GM19240 (cell line): ENCODE measurements around the gene LTV1.
"Not testable (repeated sequence)": the region's sequence is repeated elsewhere in the genome, so short reads cannot be mapped to it uniquely, and the experiment has no call there.

Experiments
- DNase-seq: peaks from one replicate; pipeline ENCODE4 v3.0.0; 2011; ENCODE audit warnings: low spot score; ENCODE audit not compliant: insufficient read length

Gene LTV1

GRCh38 chr6:143842461-143842901 lies 657 bp upstream of the LTV1 start:
- DNase-seq: no peak

DNA sequence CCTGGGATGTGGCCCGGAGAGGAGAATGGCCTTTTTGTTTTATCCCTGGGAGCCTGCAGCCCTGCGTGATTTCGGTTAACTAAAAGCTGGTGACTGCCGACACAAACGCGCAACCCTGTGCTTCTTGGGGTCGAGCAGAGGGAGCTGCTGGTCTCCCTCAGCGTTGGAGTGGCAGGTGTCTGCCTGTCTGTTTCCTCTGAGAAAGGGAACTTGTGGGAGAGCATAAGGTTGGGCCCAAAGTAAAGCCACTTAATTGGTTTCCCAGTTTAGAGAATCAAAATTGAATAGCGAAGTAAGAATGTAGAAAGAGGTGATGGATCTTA lies 500 bp downstream of the LTV1 start:
- no peak for DNase-seq

GRCh38 chr6:143844006-143844405 lies 868 bp downstream of the LTV1 start:
- no peak for DNase-seq

GRCh38 chr6:143845033-143845432 lies 1.9 kb downstream of the LTV1 start:
- no peak for DNase-seq

DNA sequence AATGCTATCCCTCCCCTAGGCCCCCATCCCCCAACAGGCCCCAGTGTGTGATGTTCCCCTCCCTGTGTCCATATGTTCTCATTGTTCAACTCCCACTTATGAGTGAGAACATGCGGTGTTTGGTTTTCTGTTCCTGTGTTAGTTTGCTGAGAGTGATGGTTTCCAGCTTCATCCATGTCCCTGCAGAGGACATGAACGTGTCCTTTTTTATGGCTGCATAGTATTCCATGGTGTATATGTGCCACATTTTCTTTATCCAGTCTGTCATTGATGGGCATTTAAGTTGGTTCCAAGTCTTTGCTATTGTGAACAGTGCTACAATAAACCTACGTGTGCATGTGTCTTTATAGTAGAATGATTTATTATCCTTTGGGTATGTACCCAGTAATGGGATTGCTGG lies 8.6 kb downstream of the LTV1 start:
- not testable (repeated sequence) for DNase-seq

DNA sequence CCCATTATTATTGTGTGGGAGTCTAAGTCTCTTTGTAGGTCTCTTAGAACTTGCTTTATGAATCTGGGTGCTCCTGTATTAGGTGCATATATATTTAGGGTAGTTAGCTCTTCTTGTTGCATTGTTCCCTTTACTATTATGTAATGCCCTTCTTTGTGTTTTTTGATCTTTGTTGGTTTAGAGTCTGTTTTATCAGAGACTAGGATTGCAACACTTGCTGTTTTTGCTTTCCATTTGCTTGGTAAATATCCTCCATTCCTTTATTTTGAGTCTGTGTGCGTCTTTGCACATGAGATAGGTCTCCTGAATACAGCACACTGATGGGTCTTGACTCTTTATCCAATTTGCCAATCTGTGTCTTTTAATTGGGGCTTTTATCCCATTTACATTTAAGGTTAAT lies 11.9 kb downstream of the LTV1 start:
- DNase-seq: not testable (repeated sequence)

DNA sequence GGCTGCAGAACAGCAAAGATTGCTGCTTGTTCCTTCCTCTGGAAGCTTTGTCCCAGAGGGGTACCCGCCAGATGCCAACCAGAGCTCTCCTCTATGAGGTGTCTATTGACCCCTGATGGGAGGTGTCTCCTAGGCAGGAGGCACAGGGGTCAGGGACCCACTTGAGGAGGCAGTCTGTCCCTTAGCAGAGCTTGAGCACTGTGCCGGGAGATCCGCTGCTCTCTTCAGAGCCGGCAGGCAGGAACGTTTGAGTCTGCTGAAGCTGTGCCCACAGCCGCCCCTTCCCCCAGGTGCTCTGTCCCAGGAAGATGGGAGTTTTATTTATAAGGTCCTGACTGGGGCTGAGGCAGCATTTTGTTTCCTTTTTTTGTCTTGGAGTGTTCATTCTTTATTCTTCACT lies 13.6 kb downstream of the LTV1 start:
- not testable (repeated sequence) for DNase-seq

DNA sequence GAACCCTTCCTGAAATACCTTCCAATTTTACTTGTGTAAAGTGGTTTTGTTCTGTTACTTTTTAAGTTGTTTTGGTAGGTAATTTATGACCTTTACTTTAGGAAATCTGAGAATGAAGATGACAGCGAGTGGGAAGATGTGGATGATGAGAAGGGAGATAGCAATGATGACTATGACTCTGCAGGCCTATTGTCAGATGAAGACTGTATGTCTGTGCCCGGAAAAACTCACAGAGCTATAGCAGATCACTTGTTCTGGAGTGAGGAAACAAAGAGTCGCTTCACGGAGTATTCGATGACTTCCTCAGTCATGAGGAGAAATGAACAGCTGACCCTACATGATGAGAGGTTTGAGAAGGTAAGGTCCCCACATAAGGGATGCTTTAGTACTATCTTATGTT lies 14.5 kb downstream of the LTV1 start:
- no peak for DNase-seq

DNA sequence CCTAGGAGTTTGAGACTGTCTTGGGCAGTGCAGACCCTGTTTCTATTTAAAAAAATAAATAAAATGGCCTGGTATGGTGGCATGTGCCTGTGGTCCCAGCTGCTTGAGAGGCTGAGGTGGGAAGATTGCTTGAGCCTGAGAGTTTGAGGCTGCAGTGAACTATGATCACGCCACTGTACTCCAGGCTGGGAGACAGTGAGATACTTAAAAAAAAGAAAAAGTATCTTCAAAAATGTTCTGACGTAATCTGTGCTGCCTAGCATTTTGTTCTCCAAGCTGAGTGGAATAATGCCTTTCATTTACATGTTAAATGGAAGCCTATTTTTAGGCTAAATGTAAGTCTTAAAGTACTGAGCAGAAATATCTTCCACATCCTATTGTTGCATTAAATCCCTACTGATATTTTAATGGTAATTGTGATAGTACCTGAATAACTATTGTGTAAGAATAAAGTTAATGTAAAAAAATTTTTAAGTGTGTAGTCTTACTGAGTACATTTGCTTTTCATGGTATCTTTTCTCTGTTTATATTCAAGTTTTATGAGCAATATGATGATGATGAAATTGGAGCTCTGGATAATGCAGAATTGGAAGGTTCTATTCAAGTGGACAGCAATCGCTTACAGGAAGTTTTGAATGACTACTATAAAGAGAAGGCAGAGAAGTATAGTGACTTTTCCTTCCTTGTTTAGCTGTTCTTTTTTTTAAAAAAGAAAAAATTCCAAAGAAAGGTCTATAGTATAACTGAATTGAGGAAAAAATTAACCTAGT lies 16.9 kb downstream of the LTV1 start:
- DNase-seq: no peak

GRCh38 chr6:143863771-143864170 lies 20.6 kb downstream of the LTV1 start:
- DNase-seq: no peak

GRCh38 chr6:143864234-143864633 lies 21.1 kb downstream of the LTV1 start, which contains the start of gene ZC2HC1B:
Gene ZC2HC1B, plus strand, starts transcription at chr6:143864474. Its CDS starts 66 bp downstream, at chr6:143864540.
- DNase-seq: no peak

DNA sequence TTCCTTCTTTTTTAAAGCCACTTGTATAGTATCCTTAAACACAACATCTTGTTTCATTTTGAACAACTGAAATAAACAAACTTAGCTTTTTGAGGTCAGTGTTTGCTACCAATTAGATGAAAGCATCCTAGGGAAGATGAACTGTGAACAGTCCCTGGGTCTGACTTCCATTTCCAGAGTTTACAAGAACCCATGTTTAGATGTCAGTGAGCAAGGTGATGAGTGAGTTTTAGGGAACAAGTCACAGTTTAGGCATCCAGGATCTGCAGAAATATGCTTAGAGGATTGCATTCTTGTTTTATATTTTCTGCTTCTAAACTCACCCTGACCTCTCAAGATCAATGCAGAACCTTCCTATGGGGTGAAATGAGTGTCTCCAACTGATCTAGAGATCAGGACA lies 24.1 kb downstream of the LTV1 start:
- no peak for DNase-seq

DNA sequence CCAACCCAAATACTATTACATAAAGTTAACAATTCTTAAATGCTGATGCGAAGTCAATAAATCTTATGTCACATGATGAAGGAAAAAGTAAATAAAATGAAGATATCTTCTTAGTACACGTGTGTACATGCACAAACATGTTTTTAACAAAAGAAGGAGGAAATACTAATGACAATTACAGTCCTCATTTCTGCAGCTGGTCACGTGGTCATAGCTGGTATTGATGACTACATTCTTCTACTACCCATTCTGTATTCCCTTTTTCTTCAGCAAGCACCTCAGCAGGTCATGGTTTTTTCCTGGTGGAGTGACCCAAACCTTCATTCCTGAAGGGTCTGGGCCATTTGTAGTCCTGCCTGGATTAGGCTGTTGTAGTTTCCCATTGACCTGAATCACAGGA lies 25.7 kb downstream of the LTV1 start:
- DNase-seq: not testable (repeated sequence)

DNA sequence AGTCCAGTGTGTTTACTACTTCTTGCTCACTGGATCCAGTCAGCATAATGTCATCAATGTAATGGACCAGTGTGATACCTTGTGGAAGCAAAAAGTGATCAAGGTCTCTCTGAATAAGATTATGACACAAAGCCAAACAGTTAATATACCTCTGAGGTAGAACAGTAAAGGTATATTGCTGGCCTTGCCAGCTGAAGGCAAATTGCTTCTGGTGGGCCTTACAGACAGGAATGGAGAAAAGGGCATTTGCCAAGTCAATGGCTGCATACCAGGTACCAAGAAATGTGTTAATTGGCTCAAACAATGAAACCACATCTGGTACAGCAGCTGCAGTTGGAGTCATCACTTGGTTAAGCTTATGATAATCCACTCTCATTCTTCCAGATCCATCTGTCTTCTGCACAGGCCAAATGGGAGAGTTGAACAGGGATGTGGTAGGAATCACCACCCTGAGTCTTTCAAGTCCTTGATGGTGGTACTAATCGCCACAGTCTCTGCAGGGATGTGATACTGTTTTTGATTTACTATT lies 28.1 kb downstream of the LTV1 start:
- not testable (repeated sequence) for DNase-seq

DNA sequence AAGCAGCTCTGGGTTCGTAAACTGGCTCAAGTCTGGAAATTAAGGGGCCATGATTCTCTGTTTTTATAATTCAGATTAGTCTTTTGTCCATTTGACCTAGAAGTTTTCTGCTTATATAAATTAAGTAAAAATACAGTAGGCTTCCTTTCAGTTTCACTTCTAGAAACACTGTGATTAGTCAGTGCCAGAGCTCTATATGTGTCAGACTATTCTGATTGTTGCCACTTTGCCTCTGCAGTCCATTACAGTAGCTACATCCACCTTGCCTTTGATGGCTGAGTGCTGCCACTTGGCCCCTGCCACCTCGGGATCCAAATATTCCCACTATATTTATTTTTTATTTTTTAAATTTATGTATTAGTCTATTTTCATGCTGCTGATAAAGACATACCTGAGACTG lies 29.1 kb downstream of the LTV1 start:
- DNase-seq: no peak

DNA sequence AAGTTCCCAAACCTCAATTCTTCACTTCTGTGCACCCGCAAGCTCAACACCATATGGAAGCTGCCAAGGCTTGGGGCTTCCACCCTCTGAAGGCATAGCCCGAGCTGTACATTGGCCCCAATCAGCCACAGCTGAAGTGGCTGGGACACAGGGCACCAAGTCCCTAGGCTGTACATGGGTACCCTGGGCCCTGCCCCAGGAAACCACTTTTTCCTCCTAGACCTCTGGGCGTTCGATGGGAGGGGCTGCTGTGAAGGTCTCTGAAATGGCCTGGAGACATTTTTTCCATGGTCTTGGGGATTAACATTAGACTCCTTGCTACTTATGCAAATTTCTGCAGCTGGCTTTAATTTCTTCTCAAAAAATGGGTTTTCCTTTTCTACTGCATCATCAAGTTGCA lies 30.5 kb downstream of the LTV1 start:
- not testable (repeated sequence) for DNase-seq

DNA sequence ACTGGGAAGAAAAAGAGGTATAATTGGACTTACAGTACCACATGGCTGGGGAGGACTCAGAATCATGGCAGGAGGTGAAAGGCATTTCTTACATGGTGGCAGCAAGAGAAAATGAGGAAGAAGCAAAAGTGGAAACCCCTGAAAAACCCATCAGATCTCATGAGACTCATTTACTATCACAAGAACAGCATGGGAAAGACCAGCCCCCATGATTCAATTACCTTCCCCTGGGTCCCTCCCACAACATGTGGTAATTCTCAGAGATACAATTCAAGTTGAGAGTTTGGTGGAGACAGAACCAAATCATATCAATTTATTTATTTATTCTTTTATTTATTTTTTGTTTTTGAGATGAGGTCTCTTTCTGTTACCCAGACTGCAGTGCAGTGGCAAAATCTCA lies 31.4 kb downstream of the LTV1 start:
- not testable (repeated sequence) for DNase-seq

- DNase-seq: no peak
Observed at GRCh38 chr6:143877584-143878271, 34.6 kb downstream of the LTV1 start.

DNA sequence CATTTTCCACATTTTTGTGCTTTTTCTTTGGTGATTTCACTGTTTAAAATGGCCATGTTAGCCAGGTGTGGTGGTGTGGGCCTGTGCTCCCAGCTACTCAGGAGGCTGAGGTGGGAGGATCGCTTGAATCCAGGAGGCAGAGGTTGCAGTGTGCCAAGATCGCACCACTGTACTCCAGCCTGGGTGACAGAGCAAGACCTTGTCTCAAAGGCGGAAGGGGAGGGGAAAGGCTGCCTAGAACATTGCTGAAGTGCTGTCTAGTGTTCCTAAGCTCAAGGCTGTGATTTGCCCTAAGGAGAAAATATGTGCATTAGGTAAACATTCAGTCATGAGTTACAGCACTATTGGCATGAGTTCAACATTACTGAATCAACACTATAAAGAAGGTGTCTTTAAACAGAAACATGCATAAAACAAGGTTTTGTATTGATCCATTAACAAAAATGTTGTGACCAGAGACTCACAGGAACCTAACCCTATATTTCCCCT lies 35.2 kb downstream of the LTV1 start:
- DNase-seq: no peak

DNA sequence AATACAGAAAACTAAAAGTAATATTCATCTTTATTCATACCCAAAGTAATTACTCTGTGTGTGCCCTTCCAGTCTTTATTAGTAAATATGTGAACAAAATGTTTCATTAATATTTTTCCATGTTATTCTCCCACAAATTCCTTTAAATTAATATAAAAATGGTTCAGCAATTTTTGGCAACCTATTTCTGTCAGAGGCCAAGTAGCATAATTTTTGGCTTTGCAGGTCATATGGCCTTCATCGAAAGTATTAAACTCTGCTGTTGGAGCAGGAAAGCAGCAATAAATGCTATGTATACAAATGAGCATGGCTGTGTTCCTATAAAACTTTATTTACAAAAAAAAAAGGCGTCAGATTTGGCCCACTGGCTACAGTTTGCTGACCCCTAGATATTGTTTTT lies 37.3 kb downstream of the LTV1 start:
- no peak for DNase-seq

GRCh38 chr6:143882401-143882930 lies 39.3 kb downstream of the LTV1 start:
- no peak for DNase-seq

DNA sequence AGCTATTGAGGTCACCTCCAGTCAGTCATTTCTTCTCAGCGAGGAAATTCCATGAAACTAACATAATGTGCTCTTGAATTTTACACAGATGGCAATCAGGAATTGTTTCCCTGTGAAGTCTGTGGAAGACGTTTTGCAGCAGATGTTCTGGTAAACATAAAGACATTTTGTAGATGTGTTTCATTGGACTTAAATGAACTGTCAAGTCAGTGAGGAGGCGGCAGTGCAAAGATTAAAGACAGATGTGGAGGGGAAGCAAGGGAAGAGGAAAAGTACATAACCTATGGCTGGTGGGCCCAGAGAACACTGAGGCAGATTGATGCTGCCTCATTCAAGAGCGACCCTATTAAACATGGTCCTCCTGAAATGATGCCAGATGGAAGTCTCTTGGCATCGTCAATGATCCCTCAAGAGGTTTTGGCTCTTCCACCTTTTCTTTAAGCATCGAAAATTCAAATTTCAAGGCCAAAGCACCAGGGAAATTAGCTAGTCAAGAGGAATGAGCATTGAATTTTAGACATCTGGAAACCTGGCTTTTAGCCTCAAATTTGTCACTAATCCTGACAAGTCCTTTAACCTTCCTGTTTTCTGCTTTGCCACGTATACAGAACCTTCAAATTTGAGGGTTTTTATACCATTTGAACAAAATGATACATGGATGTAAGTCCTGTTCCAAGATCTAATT lies 41.2 kb downstream of the LTV1 start:
- DNase-seq: no peak
